ENCODE measurements around the gene SLC6A13.
A peak's percentile ranks its signal among the peaks of the same experiment; 100 is the strongest.

The SLC6A13 gene

GRCh38 chr12:213527-213932 lies 49.1 kb downstream of the SLC6A13 start:
- DNase-seq: no peak

GRCh38 chr12:212715-213526 lies 49.7 kb downstream of the SLC6A13 start:
- DNase-seq: no peak

GRCh38 chr12:212415-212714 lies 50.3 kb downstream of the SLC6A13 start:
- DNase-seq: no peak

DNA sequence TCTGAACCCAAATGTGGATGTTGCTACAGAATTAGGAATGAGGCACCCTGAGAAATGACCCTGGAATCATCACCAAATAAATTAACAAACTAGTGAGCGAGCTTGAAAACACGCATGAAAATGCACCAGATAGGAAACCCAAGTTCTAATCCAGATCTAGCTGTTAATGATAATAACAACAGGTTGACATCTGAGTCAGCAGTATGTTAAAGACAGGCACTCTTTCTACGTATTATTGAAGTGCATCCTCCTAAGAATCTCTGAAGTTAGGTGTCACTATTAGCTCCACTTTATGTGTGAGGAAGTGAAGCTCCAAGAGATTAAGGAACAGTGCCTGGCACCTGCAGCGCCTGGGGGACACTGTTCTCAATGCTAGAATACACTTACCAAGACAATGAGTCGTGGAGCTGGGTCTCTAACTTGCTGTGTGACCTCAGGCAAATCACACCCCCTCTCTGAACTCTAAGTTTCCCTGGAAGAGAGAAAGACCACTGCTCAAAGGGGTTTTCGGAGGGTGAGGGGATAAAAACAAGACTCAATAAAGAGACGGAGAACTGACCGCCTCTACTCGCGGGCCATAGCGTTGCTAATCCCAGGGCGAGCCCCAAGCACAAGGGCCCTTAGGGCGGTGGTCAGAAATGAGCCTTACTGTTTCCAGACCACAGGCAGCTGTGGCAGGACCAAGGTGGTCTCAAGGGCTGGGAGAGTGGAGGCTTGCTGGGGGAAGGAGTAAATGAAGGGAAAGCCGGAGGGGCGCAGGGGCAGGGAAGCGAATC lies 50.8 kb downstream of the SLC6A13 start:
- no peak for DNase-seq

GRCh38 chr12:211142-211465 lies 51.5 kb downstream of the SLC6A13 start:
- DNase-seq: no peak

DNA sequence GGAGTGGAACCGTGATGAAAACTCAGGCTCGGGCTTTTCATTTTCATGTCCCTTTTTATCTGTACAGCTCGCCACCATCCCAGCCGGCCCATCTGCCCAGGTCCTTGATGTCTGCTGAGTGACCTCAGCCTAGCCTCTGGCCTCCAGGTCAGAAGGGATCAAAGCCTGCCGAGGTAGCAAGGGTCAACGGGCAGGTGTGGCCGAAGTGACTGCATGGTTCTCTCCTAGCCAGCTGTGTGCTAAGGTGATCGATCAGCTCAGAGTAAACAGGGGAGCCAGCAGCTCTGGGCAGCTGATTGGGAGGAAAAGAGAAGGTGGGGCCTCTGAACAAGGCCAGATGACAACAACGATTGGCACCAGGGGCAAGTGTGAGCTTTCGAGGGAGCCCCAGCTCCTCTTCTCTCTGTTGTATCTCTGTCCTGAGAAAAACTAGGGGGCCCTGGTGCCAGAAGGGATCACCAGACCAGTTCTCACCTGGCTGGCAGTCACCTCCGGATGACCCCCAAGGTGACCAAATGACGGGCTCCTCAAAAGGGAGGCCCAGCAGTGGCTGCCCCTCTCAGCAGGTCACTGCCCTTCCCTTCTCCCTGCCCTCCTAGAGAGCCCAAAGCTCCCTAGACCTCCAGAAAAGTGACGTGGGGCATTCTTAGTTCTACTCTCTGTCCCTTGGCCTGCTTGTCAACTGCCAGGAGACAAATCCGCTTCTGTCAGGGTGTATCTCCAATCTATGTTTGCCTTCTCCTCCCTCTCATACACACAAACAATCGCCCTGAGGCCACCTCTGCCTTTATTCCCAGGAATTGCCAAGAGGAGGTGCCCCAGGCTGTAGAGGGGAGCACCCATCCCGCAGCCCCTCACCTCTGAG lies 52.1 kb downstream of the SLC6A13 start:
- no peak for DNase-seq

DNA sequence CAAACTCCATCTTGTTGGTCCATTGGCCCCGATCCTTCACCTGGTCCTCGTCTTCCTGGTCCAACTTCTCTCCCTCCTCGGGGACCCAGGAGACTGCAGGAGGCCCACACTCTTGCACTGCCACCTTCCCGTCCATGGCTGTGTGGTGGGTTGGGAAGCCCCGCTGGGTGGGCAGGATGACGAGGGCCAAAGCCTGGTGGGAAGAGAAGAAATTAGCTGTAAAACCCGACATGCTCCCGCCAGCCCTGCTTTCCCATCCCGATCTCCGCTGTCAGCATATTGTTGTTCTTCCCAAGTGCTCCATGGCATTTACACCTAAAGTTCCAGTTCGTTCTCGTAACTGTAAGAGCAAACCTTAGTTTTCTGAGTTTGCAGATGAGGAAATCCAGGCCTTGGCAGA lies 52.8 kb downstream of the SLC6A13 start:
- DNase-seq: no peak

DNA sequence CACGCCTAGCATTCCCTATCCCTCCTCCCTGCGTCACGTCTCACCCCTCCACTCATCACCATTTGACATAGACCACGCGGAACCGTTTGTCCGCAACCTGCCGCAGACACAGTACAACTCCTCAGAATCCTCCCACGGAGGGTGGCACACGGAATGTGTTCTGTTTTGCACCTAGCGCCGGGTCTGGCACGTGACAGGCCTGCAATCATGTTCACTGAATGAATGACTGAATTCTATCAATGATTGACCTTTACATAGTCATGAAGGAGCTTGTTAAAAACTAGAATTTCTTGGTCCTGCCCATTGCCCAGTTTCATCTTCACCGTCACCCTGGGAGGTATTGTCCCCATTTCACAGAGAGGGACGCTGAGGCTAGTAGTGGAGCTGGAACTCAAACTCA lies 53.4 kb downstream of the SLC6A13 start:
- no peak for DNase-seq

GRCh38 chr12:208813-209212 lies 53.8 kb downstream of the SLC6A13 start:
- no peak for DNase-seq

- DNase-seq: no peak
These were observed 54.8 kb downstream of the SLC6A13 start for GRCh38 chr12:207804-208203.

DNA sequence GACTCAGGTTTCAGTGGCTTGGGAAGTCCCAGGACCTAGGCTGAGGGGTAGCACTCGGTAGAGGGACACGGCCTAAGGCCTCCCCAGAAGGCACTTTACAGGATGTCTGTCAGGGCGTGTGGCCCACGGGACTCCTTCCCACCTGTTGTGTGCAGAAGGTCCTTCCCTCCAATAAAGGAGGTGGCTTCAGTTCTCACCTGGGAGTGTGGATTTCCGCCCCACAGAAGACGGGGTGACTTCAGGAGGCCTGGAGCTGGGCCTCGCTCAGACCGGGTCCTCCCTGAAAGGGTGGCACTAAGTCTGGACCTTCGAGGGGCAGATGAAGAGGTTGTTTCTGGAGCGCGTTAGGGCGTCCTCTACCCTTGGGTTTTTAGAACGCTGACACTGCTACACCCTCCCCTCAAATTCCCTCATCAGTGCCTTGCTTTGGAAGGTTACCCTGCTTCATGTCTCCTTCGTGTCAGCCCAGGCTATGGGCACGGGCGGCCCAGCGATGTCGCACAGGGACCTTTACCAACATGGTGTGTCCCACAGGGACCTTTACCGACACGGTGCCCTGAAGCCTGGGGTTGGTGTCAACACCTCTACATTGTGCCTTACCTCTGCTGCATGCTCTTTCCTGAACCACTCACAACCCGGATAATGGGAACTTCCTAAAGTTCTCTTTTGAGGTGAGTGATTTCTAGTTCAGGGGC lies 55.7 kb downstream of the SLC6A13 start:
- no peak for DNase-seq

DNA sequence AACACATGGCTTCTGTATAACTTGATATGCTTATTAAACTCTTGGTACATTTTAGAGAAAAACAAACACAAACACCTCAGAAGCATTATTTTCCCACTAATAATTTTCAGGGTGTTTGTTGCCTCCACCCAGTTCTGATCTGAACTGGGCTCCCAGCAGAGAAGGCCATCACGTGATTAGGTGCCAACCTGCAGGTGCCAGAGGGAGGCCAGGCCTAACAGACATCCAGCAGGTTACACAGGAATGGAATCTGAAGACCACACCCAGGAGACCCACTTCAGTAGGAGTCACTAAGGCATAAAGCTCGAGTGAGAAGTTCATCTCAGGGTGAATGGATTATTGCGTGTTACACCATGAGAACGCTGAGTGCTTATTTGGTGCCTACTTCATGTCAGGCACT lies 57.6 kb downstream of the SLC6A13 start:
- DNase-seq: no peak

DNA sequence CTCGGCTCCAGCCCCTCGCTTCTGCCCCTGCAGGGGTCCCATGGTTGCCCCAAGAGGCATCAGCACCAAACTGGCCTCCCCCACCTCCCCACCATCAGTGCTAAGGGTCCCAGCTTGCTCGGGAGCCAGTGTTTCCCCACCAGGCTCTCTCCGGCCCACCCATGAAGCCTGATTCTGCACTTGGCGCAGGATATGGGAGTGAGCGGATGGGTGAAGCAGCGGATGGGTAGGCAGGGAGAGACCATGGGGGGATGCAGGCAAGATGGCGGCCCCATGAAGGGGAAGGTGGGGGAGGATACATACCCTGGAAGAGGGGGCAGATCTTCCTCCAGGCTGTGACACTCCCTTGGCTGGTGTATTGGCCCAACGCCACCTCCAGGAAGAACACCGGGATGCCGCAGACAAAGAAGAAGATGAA lies 58.4 kb downstream of the SLC6A13 start:
- DNase-seq: no peak

DNA sequence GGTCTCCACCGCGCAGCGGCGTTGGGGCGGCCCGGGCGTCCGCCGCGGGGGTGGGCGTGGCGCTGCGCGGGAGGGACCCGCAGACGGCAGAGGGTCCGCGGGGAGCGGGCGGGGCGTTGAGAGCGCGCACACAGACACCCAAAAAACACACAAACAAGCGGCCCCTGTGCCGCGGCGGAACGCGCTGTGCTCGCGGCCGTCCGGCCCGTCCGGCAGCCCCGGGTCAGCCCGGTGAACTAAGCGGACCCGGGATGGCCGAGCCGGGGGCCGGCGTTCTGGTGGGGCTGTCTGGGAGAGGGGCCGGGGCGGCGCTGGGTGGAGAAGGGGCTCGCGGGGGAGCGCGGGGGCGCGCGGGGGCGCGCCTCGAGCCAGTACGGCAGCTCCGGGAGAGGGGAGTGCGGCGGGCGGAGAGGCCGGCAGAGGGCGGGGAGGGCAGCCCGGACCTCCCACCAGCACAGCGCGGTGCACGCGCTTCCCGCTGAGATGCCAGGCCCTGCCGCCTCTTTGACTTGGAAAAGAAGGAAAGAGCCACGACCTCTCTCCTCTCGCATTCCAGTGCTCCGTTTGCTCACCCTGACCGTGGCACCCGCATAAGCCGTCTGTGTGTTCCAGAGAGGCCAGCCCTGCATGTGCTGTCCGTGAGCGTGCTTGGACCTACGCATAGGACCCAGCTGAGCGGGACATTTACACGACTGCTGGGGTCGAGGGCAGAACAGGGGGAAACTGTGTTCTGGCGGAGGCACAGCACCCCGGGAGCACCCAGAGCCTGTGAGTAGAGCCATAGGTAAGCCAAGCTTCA lies 59.0 kb downstream of the SLC6A13 start:
- DNase-seq: no peak

DNA sequence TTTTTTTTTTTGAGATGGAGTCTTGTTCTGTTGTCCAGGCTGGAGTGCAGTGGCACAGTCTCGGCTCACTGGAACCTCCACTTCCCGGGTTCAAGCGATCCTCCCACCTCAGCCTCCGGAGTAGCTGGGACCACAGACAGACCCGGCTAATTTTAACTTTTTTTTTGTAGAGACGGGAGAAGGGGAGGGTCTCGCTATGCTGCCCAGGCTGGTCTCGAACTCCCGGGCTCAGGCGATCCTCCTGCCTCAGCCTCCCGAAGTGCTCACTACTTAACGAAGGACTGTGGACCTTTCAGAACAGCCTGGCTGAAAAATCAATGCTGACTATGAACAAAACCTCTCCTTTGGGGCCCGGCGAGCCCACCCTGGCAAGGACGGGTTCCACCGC lies 59.6 kb downstream of the SLC6A13 start:
- no peak for DNase-seq

GRCh38 chr12:202081-202731 lies 60.4 kb downstream of the SLC6A13 start:
- peak; percentile 51 to 83 for DNase-seq

- DNase-seq: no peak
These were observed 61.3 kb downstream of the SLC6A13 start for GRCh38 chr12:201361-201760.

DNA sequence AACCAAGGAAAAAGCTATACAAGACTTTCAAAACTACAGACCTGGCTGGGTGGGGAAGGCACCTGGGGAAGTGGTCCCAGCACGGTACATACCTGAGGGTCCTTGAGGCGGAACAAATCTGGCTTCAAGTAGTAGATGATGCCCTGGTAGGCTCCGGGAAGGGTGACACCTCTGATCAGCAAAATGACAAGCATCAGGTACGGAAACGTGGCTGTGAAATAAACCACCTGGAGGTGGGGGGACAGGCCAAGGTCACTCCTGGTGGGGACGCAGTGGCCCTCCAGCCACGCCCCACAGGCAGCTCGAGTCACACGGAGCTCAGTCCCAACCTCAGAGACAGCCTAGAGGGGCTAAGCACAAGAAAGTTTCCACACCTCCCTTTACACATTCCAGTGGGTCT lies 63.9 kb downstream of the SLC6A13 start:
- DNase-seq: no peak

DNA sequence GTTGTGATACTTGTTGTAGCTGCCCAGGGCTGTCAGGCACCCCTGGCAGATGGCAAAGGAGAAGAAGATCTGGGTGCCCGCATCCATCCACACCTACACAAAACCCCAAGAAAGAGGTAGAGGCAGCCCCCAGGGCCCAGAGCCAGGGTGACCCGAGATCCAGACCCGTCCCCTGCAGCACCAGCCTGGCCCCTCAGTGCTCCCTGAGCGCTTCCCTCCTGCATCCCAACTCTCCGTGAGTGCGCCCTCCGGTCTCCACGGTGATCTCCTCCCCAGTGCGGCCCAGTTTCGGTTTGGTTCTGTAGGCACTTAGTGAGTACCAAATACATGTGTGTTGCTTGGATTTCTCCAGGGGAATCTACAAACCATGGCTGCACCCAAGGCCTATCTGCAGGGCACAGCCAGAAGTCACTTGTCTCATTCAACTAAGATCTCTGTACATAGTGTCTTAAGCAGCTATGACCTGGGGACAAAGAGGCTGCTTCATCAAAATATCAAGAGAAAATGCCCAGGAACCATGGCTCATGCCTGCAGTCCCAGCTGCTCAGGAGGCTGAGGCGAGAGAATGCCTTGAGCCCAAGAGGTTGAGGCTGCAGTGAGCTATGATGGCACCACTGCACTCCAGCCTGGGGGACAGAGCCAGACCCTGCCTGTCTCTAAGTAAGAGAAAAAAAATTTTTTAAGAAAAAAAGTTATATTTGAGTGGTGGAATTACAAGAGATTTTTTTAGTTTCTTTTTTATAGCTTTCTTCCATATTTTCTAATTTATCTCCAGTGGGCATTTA lies 64.5 kb downstream of the SLC6A13 start:
- DNase-seq: no peak

DNA sequence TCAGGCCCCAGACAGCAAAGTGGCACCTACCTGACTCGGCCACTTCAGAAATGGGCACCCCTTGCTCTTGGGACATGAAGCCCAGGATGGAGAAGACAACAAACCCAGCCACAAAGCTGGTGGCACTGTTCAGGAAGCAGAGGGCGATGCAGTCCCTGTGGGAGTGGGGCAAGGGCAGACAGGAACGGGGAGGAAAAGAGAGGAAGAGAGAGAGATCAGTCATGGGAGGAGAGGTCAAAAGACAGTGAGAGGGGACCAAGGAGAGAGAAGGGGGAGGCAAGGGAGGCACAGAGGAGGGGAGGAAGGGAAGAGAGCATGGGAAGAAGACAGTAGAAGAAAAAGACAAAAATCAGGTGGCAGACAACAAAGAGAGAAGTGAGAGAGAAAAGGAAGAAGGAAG lies 65.3 kb downstream of the SLC6A13 start:
- DNase-seq: no peak

DNA sequence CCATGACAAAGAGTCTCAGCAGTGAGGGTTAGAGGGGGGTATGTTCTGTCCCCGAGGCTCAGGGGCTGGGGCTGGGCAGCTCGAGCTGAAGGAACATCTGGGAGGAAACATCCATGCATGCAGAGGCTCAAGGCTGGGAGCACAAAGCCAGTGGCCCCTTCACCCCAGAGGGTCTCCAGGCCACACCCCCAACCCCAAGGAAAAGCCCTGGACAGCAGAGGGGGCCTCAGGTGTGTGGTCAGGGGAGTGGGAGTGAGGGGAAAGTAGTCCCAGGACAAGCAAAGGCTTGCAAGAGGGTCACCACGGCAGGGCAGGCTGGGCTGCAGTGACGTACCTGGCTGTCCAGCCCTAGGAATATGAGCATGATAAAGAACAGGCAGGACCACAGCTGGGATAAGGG lies 66.2 kb downstream of the SLC6A13 start:
- DNase-seq: no peak
